K562 (cell line): ENCODE results near the gene UBE2O. TPM values are rescaled to one million over a fixed set of nuclear protein-coding genes. Genes with fewer than 3 reads are reported as not detected.

Experiments used
- ATAC-seq: fragments of 200-7000 bp; cut with Tn5 transposase; 3 replicates; pipeline ENCODE4 v1.9.1; 2020; ENCODE audit warnings: moderate library complexity
- BruUV-seq: library from RNA; stranded (reverse); fragments of 400-500 nt; replicated peaks from 2 replicates; lab custom pipeline; 2021; lab: Mats Ljungman, UMichigan
- CTCF ChIA-PET: fragments of 300-600 bp; formaldehyde crosslinking; extraction: SDS; loops from one replicate; lab custom pipeline; 2021; ENCODE audit warnings: low intra/inter-chr PET ratio; lab: Yijun Ruan, JAX
- POLR2A ChIA-PET: fragments of 300-600, 350-650 bp; sonication (Branson Sonifier 250); formaldehyde crosslinking; extraction: SDS; loops from one replicate; lab custom pipeline; 2021; ENCODE audit warnings: antibody characterized with exemption, inconsistent platforms; lab: Yijun Ruan, JAX
- DNase-seq, 4 experiments: peaks; one replicate each; pipeline versions ENCODE4 v3.0.0 to v3.0.0-alpha.2; 2011 to 2018; ENCODE audit warnings: low spot score in 3 of 4, mixed read lengths in 3 of 4; ENCODE audit errors: extremely low read depth in 1 of 4
- FAIRE-seq: peaks from 2 replicates; lab custom pipeline; 2011; peaks lifted over from hg19 to GRCh38; lab: Jason Lieb, UNC
- H2AFZ ChIP-seq: 2 replicates; pipeline ENCODE4 v1.6.0; 2011; ENCODE audit warnings: low read depth, low read length, control low read depth, inconsistent platforms
- H3K27ac ChIP-seq: fragments of 200-600 bp; 3 replicates; pipeline ENCODE4 v1.8.0; 2011; ENCODE audit warnings: low read depth, mild to moderate bottlenecking, control low read depth, inconsistent platforms, low read length, moderate library complexity, mixed read lengths; ENCODE audit errors: extremely low read depth
- H3K27me3 ChIP-seq, 2 experiments: fragments of 300-600 bp in 1 of 2; 2 replicates in 1 of 2; 3 replicates in 1 of 2; pipeline versions ENCODE4 v1.6.0 to v1.8.0; 2011; ENCODE audit warnings: inconsistent platforms in 2 of 2, low read length in 2 of 2, mild to moderate bottlenecking in 1 of 2, mixed read lengths in 1 of 2, moderate library complexity in 1 of 2; ENCODE audit not compliant: control insufficient read depth in 2 of 2, insufficient read depth in 2 of 2
- H3K36me3 ChIP-seq: fragments of 300-600 bp; 3 replicates; pipeline ENCODE4 v1.8.0; 2011; ENCODE audit warnings: mild to moderate bottlenecking, low read length, inconsistent platforms; ENCODE audit not compliant: control insufficient read depth, insufficient read depth
- H3K4me1 ChIP-seq, 2 experiments: fragments of 200-600 bp in 1 of 2; replicated peaks in 1 of 2; 2 replicates in 1 of 2; 3 replicates in 1 of 2; pipeline versions ENCODE4 v1.5.1 to v1.8.0; 2011; ENCODE audit warnings: inconsistent platforms in 2 of 2, low read length in 2 of 2, mild to moderate bottlenecking in 1 of 2, mixed read lengths in 1 of 2, moderate library complexity in 1 of 2; ENCODE audit not compliant: control insufficient read depth in 2 of 2, insufficient read depth in 2 of 2
- H3K4me2 ChIP-seq: 2 replicates; pipeline ENCODE4 v1.6.1; 2011; ENCODE audit warnings: low read length, control low read depth, inconsistent platforms, mixed read lengths; ENCODE audit not compliant: insufficient read depth
- H3K4me3 ChIP-seq: fragments of 200-600 bp; sonication (generic), shearing (Covaris generic); 2 replicates; pipeline ENCODE4 v1.5.1; 2016; ENCODE audit warnings: control low read depth, inconsistent platforms
- H3K79me2 ChIP-seq: fragments of 200-600 bp; 3 replicates; pipeline ENCODE4 v1.8.0; 2011; ENCODE audit warnings: low read length, inconsistent platforms; ENCODE audit not compliant: control insufficient read depth, insufficient read depth
- H3K9ac ChIP-seq, 2 experiments: 2 replicates each; pipeline versions ENCODE4 v1.6.0 to v1.6.1; 2011; ENCODE audit warnings: low read depth in 2 of 2, low read length in 2 of 2, control low read depth in 1 of 2, inconsistent platforms in 1 of 2, mild to moderate bottlenecking in 1 of 2, mixed read lengths in 1 of 2; ENCODE audit not compliant: insufficient read depth in 1 of 2
- H3K9me1 ChIP-seq: one replicate; pipeline ENCODE4 v1.6.0; 2011; ENCODE audit warnings: inconsistent platforms, mild to moderate bottlenecking, low read length, moderate library complexity; ENCODE audit not compliant: control insufficient read depth, insufficient read depth
- H3K9me3 ChIP-seq: replicated peaks from 2 replicates; pipeline ENCODE4 v1.5.1; 2011; ENCODE audit warnings: low read depth, low read length, inconsistent platforms; ENCODE audit not compliant: control insufficient read depth, insufficient read depth
- H4K20me1 ChIP-seq: replicated peaks from 2 replicates; pipeline ENCODE4 v1.6.1; 2011; ENCODE audit warnings: low read length, inconsistent platforms, mixed read lengths; ENCODE audit not compliant: control insufficient read depth, insufficient read depth
- PHTF2 ChIP-seq: fragments of 250-450 bp; sonication (Bioruptor Pico); IDR thresholded peaks from 2 replicates; pipeline ENCODE4 v1.5.0; 2021; ENCODE audit warnings: mild to moderate bottlenecking
- PRDM10 ChIP-seq: fragments of 450-650 bp; IDR thresholded peaks from 2 replicates; pipeline ENCODE4 v1.6.1; 2018; ENCODE audit not compliant: partially characterized antibody
- TSHZ1 ChIP-seq: fragments of 250-450 bp; sonication (Bioruptor Pico); IDR thresholded peaks from 2 replicates; pipeline ENCODE4 v1.4.0; 2020; ENCODE audit warnings: mild to moderate bottlenecking, moderate library complexity
- ZC3H4 ChIP-seq: sonication (generic); formaldehyde crosslinking; IDR thresholded peaks from 2 replicates; pipeline ENCODE4 v1.9.0; 2021; ENCODE audit warnings: missing genetic modification reagents, borderline replicate concordance
- ZNF239 ChIP-seq: fragments of 250-450 bp; sonication (Bioruptor Pico); IDR thresholded peaks from 2 replicates; pipeline ENCODE4 v1.4.0; 2020; ENCODE audit warnings: mild to moderate bottlenecking
- ZNF609 ChIP-seq: sonication (generic); formaldehyde crosslinking; IDR thresholded peaks from 2 replicates; pipeline ENCODE4 v1.8.1; 2023; ENCODE audit warnings: missing genetic modification reagents, mild to moderate bottlenecking, borderline replicate concordance
- WGBS: fragments of 100-300 bp; shearing (Covaris generic); methylation state at CpG from one replicate; pipeline ENCODE4 v1.1.6; 2016; ENCODE audit warnings: low coverage, mixed read lengths; ENCODE audit not compliant: insufficient coverage; ENCODE audit errors: missing lambda C conversion rate; 5-methylcytosine and 5-hydroxymethylcytosine counted together
- in situ Hi-C: fragments of 300-500 bp; cut with MboI; formaldehyde crosslinking; loops from 4 replicates; pipeline ENCODE4 v1.15.0; 2018; ENCODE audit warnings: inconsistent platforms, mixed read lengths
- intact Hi-C: fragments of 100-400 bp; cut with micrococcal nuclease; formaldehyde crosslinking; loops from 2 replicates; pipeline ENCODE4 v1.14.2; 2022
- polyA plus RNA-seq, 8 experiments: library from polyadenylated mRNA; depleted of rRNA in 4 of 8; stranded (reverse) in 5 of 8; unstranded in 3 of 8; fragments of >200 nt; fragmentation: Nextera tagmentation in 2 of 8; fragmentation: Illumina TruSeq in 1 of 8; extraction: Ambion mirVana in 2 of 8; extraction: Trizol in 1 of 8; gene quantifications; 2 replicates each; pipeline versions ENCODE4 v1.2.1 to v1.2.3, GENCODE V29; 2011 to 2014; ENCODE audit warnings: inconsistent platforms in 1 of 8, missing spikeins in 1 of 8
- total RNA-seq, 7 experiments: library from RNA; depleted of rRNA in 6 of 7; stranded (reverse); fragments of >200 nt in 6 of 7; fragmentation: Illumina TruSeq in 2 of 7; extraction: Trizol in 2 of 7; gene quantifications; 2 replicates each; pipeline versions ENCODE4 v1.2.1 to v1.2.3, GENCODE V29; 2011 to 2021; ENCODE audit warnings: low replicate concordance in 1 of 7

Gene UBE2O
- total and polyA plus RNA-seq, 9 of the 15 experiments (the other 6 are each of a cell fraction or from before 2014, with no cell fraction given): 1.6 to 39.7 (median 13.3) TPM

GRCh38 chr17:76345377-76345974, 107.5 kb downstream of the UBE2O start (continued):
- TF ChIP-seq PRDM10: no peak
- TF ChIP-seq, all 486 proteins: peak for 62

GRCh38 chr17:76343106-76343505, 109.8 kb downstream of the UBE2O start:
- no peaks in the 10 kb centered on the region for H3K79me2 ChIP-seq
- H2AFZ ChIP-seq: no peak overlapping the region
- BruUV-seq: no TSS peak
- in situ Hi-C loops: no loop called here
- no peak overlapping the region for H3K9ac ChIP-seq
- no peak overlapping the region for H3K27ac ChIP-seq
- ATAC-seq (no peak), DNase-seq (no peak), FAIRE-seq (no peak)
- POLR2A ChIA-PET: interaction anchor here (0.7 kb wide), 1 partner anchor 10 kb away, joined by 3 read pairs; no protein-coding TSS in a partner anchor
- no peak overlapping the region for H3K4me3 ChIP-seq
- H4K20me1 ChIP-seq: no peaks in the 10 kb centered on the region
- CTCF ChIA-PET: no interaction called here
- H3K9me3 ChIP-seq: no peaks in the 10 kb centered on the region
- WGBS: 80% methylated on average over 7 of the region's 7 CpGs
- intact Hi-C loops: no loop called here
- no peaks in the 10 kb centered on the region for H3K9me1 ChIP-seq
- H3K36me3 ChIP-seq: peaks cover 50% of the 10 kb centered on the region
- H3K27me3 ChIP-seq: no peaks in the 10 kb centered on the region
- peaks cover 7 to 12% of the 10 kb centered on the region in 2 experiments; a peak in 4 of 5 replicates for H3K4me1 ChIP-seq
- no peak overlapping the region for H3K4me2 ChIP-seq
- TF ChIP-seq ZNF609 (CRISPR knock-in tag) (no peak), PHTF2 (CRISPR knock-in tag) (no peak), ZC3H4 (no peak), ZNF239 (CRISPR knock-in tag) (no peak), TSHZ1 (CRISPR knock-in tag) (no peak)
